Measurements from ENCODE around the gene CFAP54.

DNA sequence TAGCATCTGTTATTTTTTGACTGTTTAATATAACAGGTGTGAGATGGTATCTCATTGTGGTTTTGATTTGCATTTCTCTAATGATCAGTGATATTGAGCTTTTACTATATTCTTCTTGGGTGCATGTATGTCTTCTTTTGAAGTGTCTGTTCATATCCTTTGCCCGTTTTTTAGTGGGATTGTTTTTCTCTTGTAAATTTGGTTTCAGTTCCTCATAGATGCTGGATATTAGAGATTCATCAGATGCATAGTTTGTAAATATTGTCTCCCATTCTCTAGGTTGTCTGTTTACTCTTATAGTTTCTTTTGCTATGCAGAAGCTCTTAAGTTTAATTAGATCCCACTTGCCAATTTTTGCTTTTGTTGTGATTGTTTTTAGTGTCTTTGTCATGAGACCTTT, 368.8 kb downstream of the CFAP54 start:
- no peak for TF ChIP-seq POLR2AphosphoS5 (IDR thresholded peaks at IDR 0.05; ENCODE audit: low read depth, low read length)
- no peak for TF ChIP-seq POLR2A (IDR thresholded peaks at IDR 0.05; ENCODE audit: low read depth, low read length)
